Astrocyte (in vitro differentiated cells and primary cell): ENCODE measurements around the gene TRERF1. TPM values are rescaled to one million over a fixed set of nuclear protein-coding genes. Genes with fewer than 3 reads are reported as not detected.

ENCODE experiments used
- DNase-seq: peaks from one replicate; pipeline ENCODE4 v3.0.0-alpha.2; 2010; ENCODE audit warnings: low read depth
- FAIRE-seq: peaks from 2 replicates; lab custom pipeline; 2011; peaks lifted over from hg19 to GRCh38; lab: Jason Lieb, UNC
- H2AFZ ChIP-seq: 2 replicates; pipeline ENCODE4 v1.6.0; 2012; ENCODE audit warnings: low read depth, low read length, inconsistent platforms
- H3K27ac ChIP-seq: 2 replicates; pipeline ENCODE4 v1.5.1; 2011; ENCODE audit warnings: low read depth, low read length, inconsistent platforms
- H3K27me3 ChIP-seq: 2 replicates; pipeline ENCODE4 v1.6.0; 2011; ENCODE audit warnings: low read length, inconsistent platforms; ENCODE audit not compliant: insufficient read depth
- H3K36me3 ChIP-seq: 2 replicates; pipeline ENCODE4 v1.5.1; 2011; ENCODE audit warnings: low read length, inconsistent platforms; ENCODE audit not compliant: insufficient read depth
- H3K4me1 ChIP-seq: 2 replicates; pipeline ENCODE4 v1.5.1; 2011; ENCODE audit warnings: low read length, inconsistent platforms; ENCODE audit not compliant: insufficient read depth
- H3K4me2 ChIP-seq: 2 replicates; pipeline ENCODE4 v1.6.0; 2012; ENCODE audit warnings: low read length, inconsistent platforms
- H3K4me3 ChIP-seq: 2 replicates; pipeline ENCODE4 v1.5.1; 2011; ENCODE audit warnings: low read depth, mild to moderate bottlenecking, low read length, inconsistent platforms; ENCODE audit not compliant: insufficient read depth
- H3K79me2 ChIP-seq: 2 replicates; pipeline ENCODE4 v1.6.0; 2012; ENCODE audit warnings: mild to moderate bottlenecking, low read length, inconsistent platforms; ENCODE audit not compliant: insufficient read depth
- H3K9ac ChIP-seq: 2 replicates; pipeline ENCODE4 v1.6.0; 2012; ENCODE audit warnings: mild to moderate bottlenecking, low read length, inconsistent platforms
- H3K9me3 ChIP-seq: 2 replicates; pipeline ENCODE4 v1.5.1; 2012; ENCODE audit warnings: low read depth, mild to moderate bottlenecking, low read length, inconsistent platforms; ENCODE audit not compliant: insufficient read depth
- H4K20me1 ChIP-seq: 2 replicates; pipeline ENCODE4 v1.6.0; 2012; ENCODE audit warnings: low read length, inconsistent platforms; ENCODE audit not compliant: insufficient read depth
- H3K27ac Mint-ChIP-seq: one replicate; pipeline ENCODE4 v1.8.0; 2021; ENCODE audit warnings: mild to moderate bottlenecking, mixed read lengths; ENCODE audit not compliant: unreplicated experiment
- H3K27me3 Mint-ChIP-seq: one replicate; pipeline ENCODE4 v1.8.0; 2021; ENCODE audit warnings: low read depth, mixed read lengths; ENCODE audit not compliant: unreplicated experiment
- H3K36me3 Mint-ChIP-seq: one replicate; pipeline ENCODE4 v1.8.0; 2021; ENCODE audit warnings: low read depth, mixed read lengths; ENCODE audit not compliant: unreplicated experiment
- H3K4me1 Mint-ChIP-seq: one replicate; pipeline ENCODE4 v1.8.0; 2021; ENCODE audit warnings: low read depth, mixed read lengths; ENCODE audit not compliant: unreplicated experiment
- H3K4me3 Mint-ChIP-seq: one replicate; pipeline ENCODE4 v1.8.0; 2021; ENCODE audit warnings: mild to moderate bottlenecking, moderate library complexity, mixed read lengths; ENCODE audit not compliant: unreplicated experiment
- H3K9me3 Mint-ChIP-seq: one replicate; pipeline ENCODE4 v1.8.0; 2021; ENCODE audit warnings: mild to moderate bottlenecking, mixed read lengths; ENCODE audit not compliant: unreplicated experiment
- CTCF ChIP-seq: IDR thresholded peaks from 2 replicates; pipeline ENCODE4 v1.5.1; 2011; ENCODE audit warnings: low read depth, mild to moderate bottlenecking, inconsistent platforms, low read length, moderate library complexity; ENCODE audit not compliant: insufficient read depth
- EZH2 ChIP-seq: IDR thresholded peaks from 2 replicates; pipeline ENCODE4 v1.6.1; 2012; ENCODE audit warnings: mild to moderate bottlenecking, low read length, inconsistent platforms; ENCODE audit not compliant: insufficient read depth
- total RNA-seq: library from RNA; stranded (reverse); gene quantifications from 2 replicates; pipeline ENCODE4 v1.2.1, GENCODE V29; 2021

The TRERF1 gene
- total RNA-seq, 1 donor from 2014 or later: 8.6 TPM

DNA sequence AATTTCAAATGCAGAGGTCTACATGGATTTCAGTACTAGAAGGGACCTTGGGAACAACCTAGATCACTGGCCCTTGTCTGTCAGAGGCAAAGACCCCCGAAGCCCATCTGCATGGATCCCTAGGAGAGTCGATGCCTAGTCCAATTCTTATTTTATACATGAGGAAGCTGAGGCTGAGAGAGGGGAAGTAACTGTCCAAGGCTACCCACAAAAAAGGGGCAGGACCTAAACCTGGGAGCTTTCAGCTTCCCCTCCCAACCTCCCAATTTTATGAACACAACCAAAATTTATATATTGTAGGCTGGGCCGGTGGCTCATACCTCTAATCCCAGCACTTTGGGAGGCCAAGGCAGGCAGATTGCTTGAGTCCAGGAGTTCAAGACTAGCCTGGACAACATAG, 73.2 kb downstream of the TRERF1 start:
- DNase-seq (no peak), FAIRE-seq (no peak)
- Histone ChIP-seq H3K36me3 (no peaks in the 10 kb centered on the region), H4K20me1 (peaks cover 46% of the 10 kb centered on the region), H3K79me2 (peaks cover 7% of the 10 kb centered on the region), H2AFZ (no peak overlapping the region), H3K27me3 (no peaks in the 10 kb centered on the region), H3K4me1 (no peaks in the 10 kb centered on the region), H3K9ac (no peak overlapping the region), H3K27ac (no peak overlapping the region), H3K9me3 (no peaks in the 10 kb centered on the region), H3K4me2 (no peak overlapping the region), H3K4me3 (no peak overlapping the region)
- Mint-ChIP-seq H3K4me1 (peaks cover 3% of the 10 kb centered on the region), H3K27me3 (no peaks in the 10 kb centered on the region), H3K27ac (no peak overlapping the region), H3K4me3 (no peak overlapping the region), H3K36me3 (peaks cover 6% of the 10 kb centered on the region), H3K9me3 (no peaks in the 10 kb centered on the region)
- TF ChIP-seq CTCF (no peak), EZH2 (no peak)

DNA sequence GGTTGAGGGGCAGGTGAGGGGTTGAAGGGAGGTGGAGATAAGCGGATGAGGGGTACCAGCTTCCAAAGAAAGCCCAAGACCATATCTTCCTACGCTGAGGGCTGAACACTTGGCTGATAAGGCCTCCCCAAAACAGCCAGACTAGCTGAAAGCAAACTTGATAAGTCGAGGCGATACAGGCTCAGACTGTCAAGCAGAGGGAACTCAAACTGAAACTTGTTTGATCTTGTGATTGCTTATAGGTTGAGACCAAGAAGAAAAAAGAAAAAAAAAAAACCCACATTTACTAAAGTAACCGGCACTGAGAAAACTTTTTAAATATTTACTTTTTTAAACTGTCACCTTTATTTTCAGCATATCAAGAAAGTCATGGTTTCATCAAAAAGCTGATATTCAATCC, 73.6 kb downstream of the TRERF1 start:
- Mint-ChIP-seq H3K27ac (no peak overlapping the region), H3K36me3 (peaks cover 6% of the 10 kb centered on the region), H3K4me3 (no peak overlapping the region), H3K4me1 (peaks cover 3% of the 10 kb centered on the region), H3K9me3 (no peaks in the 10 kb centered on the region), H3K27me3 (no peaks in the 10 kb centered on the region)
- Histone ChIP-seq H3K27ac (no peak overlapping the region), H3K4me3 (no peak overlapping the region), H4K20me1 (peaks cover 42% of the 10 kb centered on the region), H3K9ac (no peak overlapping the region), H3K4me2 (no peak overlapping the region), H3K9me3 (no peaks in the 10 kb centered on the region), H2AFZ (no peak overlapping the region), H3K27me3 (no peaks in the 10 kb centered on the region), H3K36me3 (no peaks in the 10 kb centered on the region), H3K79me2 (peaks cover 4% of the 10 kb centered on the region), H3K4me1 (no peaks in the 10 kb centered on the region)
- DNase-seq: no peak
- TF ChIP-seq EZH2: no peak
- no peak for TF ChIP-seq CTCF
- no peak for FAIRE-seq

GRCh38 chr6:42375007-42375635, 76.6 kb downstream of the TRERF1 start:
- Mint-ChIP-seq H3K9me3 (no peaks in the 10 kb centered on the region), H3K36me3 (peaks cover 5% of the 10 kb centered on the region), H3K27ac (no peak overlapping the region), H3K4me3 (no peak overlapping the region), H3K27me3 (no peaks in the 10 kb centered on the region), H3K4me1 (peaks cover 3% of the 10 kb centered on the region)
- Histone ChIP-seq H3K27ac (no peak overlapping the region), H3K4me1 (no peaks in the 10 kb centered on the region), H2AFZ (no peak overlapping the region), H3K79me2 (peaks cover 11% of the 10 kb centered on the region), H3K27me3 (no peaks in the 10 kb centered on the region), H3K4me3 (no peak overlapping the region), H3K9me3 (no peaks in the 10 kb centered on the region), H3K36me3 (no peaks in the 10 kb centered on the region), H3K4me2 (no peak overlapping the region), H4K20me1 (peaks cover 27% of the 10 kb centered on the region), H3K9ac (no peak overlapping the region)
- no peak for FAIRE-seq
- no peak for DNase-seq
- TF ChIP-seq EZH2: no peak
- TF ChIP-seq CTCF: no peak
